Endodermal cell (in vitro differentiated cells): ENCODE results near the gene NEK4. TPM values are rescaled to one million over a fixed set of nuclear protein-coding genes. Genes with fewer than 3 reads are reported as not detected.

ENCODE experiments used
- DNase-seq: peaks from one replicate; pipeline ENCODE4 v3.0.0-alpha.2; 2017
- H3K27ac ChIP-seq: 2 replicates; pipeline ENCODE4 v1.5.1; 2013; ENCODE audit warnings: mild to moderate bottlenecking, low read depth, low read length, moderate library complexity
- H3K27me3 ChIP-seq: 2 replicates; pipeline ENCODE4 v1.6.1; 2013; ENCODE audit warnings: mild to moderate bottlenecking, low read length, moderate library complexity; ENCODE audit not compliant: insufficient read depth, control insufficient read depth, poor library complexity, severe bottlenecking
- H3K36me3 ChIP-seq: 2 replicates; pipeline ENCODE4 v1.7.0; 2013; ENCODE audit warnings: mild to moderate bottlenecking, low read length, moderate library complexity; ENCODE audit not compliant: control insufficient read depth, insufficient read depth
- H3K4me1 ChIP-seq: one replicate; pipeline ENCODE4 v1.7.0; 2013; ENCODE audit warnings: low read length; ENCODE audit not compliant: control insufficient read depth, insufficient read depth
- H3K4me3 ChIP-seq: 2 replicates; pipeline ENCODE4 v1.5.1; 2013; ENCODE audit warnings: mild to moderate bottlenecking, low read length, moderate library complexity
- H3K9ac ChIP-seq: 2 replicates; pipeline ENCODE4 v1.6.1; 2013; ENCODE audit warnings: mild to moderate bottlenecking, low read length, moderate library complexity; ENCODE audit not compliant: poor library complexity, severe bottlenecking; ENCODE audit errors: extremely low read depth
- H3K9me3 ChIP-seq: 2 replicates; pipeline ENCODE4 v1.6.1; 2013; ENCODE audit warnings: mild to moderate bottlenecking, low read length, moderate library complexity; ENCODE audit not compliant: control insufficient read depth
- H3K27ac Mint-ChIP-seq: 2 replicates; pipeline ENCODE4 v1.8.0; 2020; ENCODE audit warnings: mixed read lengths
- H3K27me3 Mint-ChIP-seq: 2 replicates; pipeline ENCODE4 v1.8.0; 2021; ENCODE audit warnings: mild to moderate bottlenecking, mixed read lengths; ENCODE audit not compliant: insufficient read depth
- H3K36me3 Mint-ChIP-seq: 2 replicates; pipeline ENCODE4 v1.8.0; 2020; ENCODE audit warnings: low read depth, mixed read lengths
- H3K4me1 Mint-ChIP-seq: 2 replicates; pipeline ENCODE4 v1.8.0; 2020; ENCODE audit warnings: mixed read lengths
- H3K4me3 Mint-ChIP-seq: 2 replicates; pipeline ENCODE4 v1.8.0; 2020; ENCODE audit warnings: mild to moderate bottlenecking, moderate library complexity, mixed read lengths
- H3K9me3 Mint-ChIP-seq: 2 replicates; pipeline ENCODE4 v1.8.0; 2020; ENCODE audit warnings: mild to moderate bottlenecking, mixed read lengths
- WGBS, 2 experiments: methylation state at CpG; one replicate each; pipeline versions ENCODE4 v1.1.5 to v1.1.7; 2013; ENCODE audit warnings: missing lambda C conversion rate in 2 of 2, mixed read lengths in 1 of 2; ENCODE audit not compliant: insufficient coverage in 1 of 2, insufficient read length in 1 of 2; 5-methylcytosine and 5-hydroxymethylcytosine counted together
- total RNA-seq, 2 donors: library from RNA; stranded (reverse); fragmentation: NEBNext Ultra II Directional in 1 of 2; extraction: Animal tissue kit (Norgen Biotek cat#: 25700) in 1 of 2; gene quantifications; 2 replicates in 1 of 2; 3 replicates in 1 of 2; pipeline ENCODE4 v1.2.1, GENCODE V29; 2021
- TF ChIP-seq, protein P1 (sequence below): fragments of 200-600 bp; sonication (generic); conservative IDR thresholded peaks from 2 replicates; pipeline ENCODE4 v1.5.0; 2021; ENCODE audit warnings: antibody characterized with exemption, mild to moderate bottlenecking

The NEK4 gene
- total RNA-seq, 2 donors from 2014 or later, result 44.2 to 49.5 TPM

- Histone ChIP-seq H3K27me3 (no peaks in the 10 kb centered on the region), H3K27ac (no peak overlapping the region), H3K9me3 (no peaks in the 10 kb centered on the region), H3K4me1 (no peaks in the 10 kb centered on the region), H3K9ac (no peak overlapping the region), H3K36me3 (peaks cover 65% of the 10 kb centered on the region), H3K4me3 (no peak overlapping the region)
- Mint-ChIP-seq H3K27me3 (no peaks in the 10 kb centered on the region), H3K27ac (no peak overlapping the region), H3K36me3 (peaks cover 45% of the 10 kb centered on the region), H3K4me3 (no peak overlapping the region), H3K9me3 (no peaks in the 10 kb centered on the region), H3K4me1 (peaks cover under 1% of the 10 kb centered on the region)
- TF ChIP-seq, protein P1, sequence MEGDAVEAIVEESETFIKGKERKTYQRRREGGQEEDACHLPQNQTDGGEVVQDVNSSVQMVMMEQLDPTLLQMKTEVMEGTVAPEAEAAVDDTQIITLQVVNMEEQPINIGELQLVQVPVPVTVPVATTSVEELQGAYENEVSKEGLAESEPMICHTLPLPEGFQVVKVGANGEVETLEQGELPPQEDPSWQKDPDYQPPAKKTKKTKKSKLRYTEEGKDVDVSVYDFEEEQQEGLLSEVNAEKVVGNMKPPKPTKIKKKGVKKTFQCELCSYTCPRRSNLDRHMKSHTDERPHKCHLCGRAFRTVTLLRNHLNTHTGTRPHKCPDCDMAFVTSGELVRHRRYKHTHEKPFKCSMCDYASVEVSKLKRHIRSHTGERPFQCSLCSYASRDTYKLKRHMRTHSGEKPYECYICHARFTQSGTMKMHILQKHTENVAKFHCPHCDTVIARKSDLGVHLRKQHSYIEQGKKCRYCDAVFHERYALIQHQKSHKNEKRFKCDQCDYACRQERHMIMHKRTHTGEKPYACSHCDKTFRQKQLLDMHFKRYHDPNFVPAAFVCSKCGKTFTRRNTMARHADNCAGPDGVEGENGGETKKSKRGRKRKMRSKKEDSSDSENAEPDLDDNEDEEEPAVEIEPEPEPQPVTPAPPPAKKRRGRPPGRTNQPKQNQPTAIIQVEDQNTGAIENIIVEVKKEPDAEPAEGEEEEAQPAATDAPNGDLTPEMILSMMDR, result no peak
- 89 to 93% methylated on average over 5 to 9 of the region's 9 CpGs for WGBS, 2 experiments
- DNase-seq, result no peak
Measured at GRCh38 chr3:52670621-52671521, 99.9 kb downstream of the NEK4 start.

DNA sequence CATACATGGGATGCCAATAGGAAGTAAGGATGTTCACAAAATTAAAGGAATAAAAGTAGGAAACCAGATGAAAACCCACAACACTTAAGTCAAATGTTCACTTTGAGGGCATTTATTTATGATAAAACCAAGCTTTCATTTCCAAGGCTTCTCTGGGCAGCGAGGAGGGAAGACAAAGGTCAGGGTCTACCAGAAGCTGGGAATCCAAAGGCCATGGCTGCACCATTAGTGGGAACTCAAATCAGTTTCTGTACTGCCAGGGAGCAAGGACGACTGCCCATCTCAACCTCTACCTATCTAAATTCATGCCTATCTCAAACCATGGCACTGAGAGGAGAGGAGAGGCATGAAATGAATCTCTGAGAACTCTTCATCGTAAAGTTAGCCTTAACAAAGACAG is 107.6 kb downstream of the NEK4 start:
- Histone ChIP-seq H3K9ac (no peak overlapping the region), H3K9me3 (peaks cover 6% of the 10 kb centered on the region), H3K4me3 (no peak overlapping the region), H3K27me3 (no peaks in the 10 kb centered on the region), H3K4me1 (no peaks in the 10 kb centered on the region), H3K36me3 (peaks cover 79% of the 10 kb centered on the region), H3K27ac (no peak overlapping the region)
- H3K4me1 Mint-ChIP-seq, result peaks cover 7% of the 10 kb centered on the region
- no peak overlapping the region for H3K27ac Mint-ChIP-seq
- no peaks in the 10 kb centered on the region for H3K9me3 Mint-ChIP-seq
- no peak overlapping the region for H3K4me3 Mint-ChIP-seq
- H3K27me3 Mint-ChIP-seq, result no peaks in the 10 kb centered on the region
- H3K36me3 Mint-ChIP-seq, result peaks cover 60% of the 10 kb centered on the region
- no peak for DNase-seq
- TF ChIP-seq, protein P1, result no peak
- 98 to 100% methylated on average over 1 to 3 of the region's 3 CpGs for WGBS, 2 experiments

DNA sequence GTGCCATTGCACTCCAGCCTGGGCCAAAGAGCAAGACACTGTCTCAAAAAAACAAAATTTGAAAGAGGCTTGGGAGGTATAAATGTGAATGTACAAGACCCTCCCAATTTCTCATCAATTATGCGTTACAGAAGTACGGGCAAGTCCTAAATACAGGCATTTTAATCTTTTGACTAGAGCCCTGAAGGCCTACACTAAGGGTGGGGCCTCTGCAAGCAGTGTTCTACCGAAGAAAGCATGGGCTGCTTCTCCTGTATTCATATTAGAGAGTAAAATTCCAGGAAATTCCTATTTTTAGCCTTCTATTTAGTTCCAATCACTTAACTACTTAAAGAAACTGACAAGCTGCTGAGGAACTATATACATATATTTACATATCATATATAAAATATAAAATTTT is 110.7 kb downstream of the NEK4 start:
- Mint-ChIP-seq H3K36me3 (peaks cover 66% of the 10 kb centered on the region), H3K4me3 (no peak overlapping the region), H3K4me1 (no peaks in the 10 kb centered on the region), H3K9me3 (no peaks in the 10 kb centered on the region), H3K27me3 (no peaks in the 10 kb centered on the region), H3K27ac (no peak overlapping the region)
- H3K27ac ChIP-seq, result no peak overlapping the region
- H3K4me1 ChIP-seq, result no peaks in the 10 kb centered on the region
- DNase-seq, result no peak
- no peak overlapping the region for H3K9ac ChIP-seq
- H3K27me3 ChIP-seq, result no peaks in the 10 kb centered on the region
- H3K9me3 ChIP-seq, result peaks cover 6% of the 10 kb centered on the region
- H3K4me3 ChIP-seq, result no peak overlapping the region
- 91 to 100% methylated on average over 1 to 3 of the region's 3 CpGs for WGBS, 2 experiments
- TF ChIP-seq, protein P1, result no peak
- H3K36me3 ChIP-seq, result peaks cover 76% of the 10 kb centered on the region

Other genes with a start within 250 kb of the NEK4 start
- gene NT5DC2, start 237.1 kb downstream of the NEK4 start, total RNA-seq, result 100 to 1,000 TPM; 288 to 341 TPM
- gene UQCC5, start 234.3 kb downstream of the NEK4 start, total RNA-seq, result 10 to 100 TPM; 28.1 to 34.1 TPM
- 10 to 100 TPM; 73.4 to 78.5 TPM for gene PBRM1, start 85.0 kb downstream of the NEK4 start, total RNA-seq
- gene GNL3, start 84.9 kb downstream of the NEK4 start, total RNA-seq, result 100 to 1,000 TPM; 101 to 107 TPM
- 10 to 100 TPM; 54.4 to 72.2 TPM for gene GLT8D1, start 65.1 kb downstream of the NEK4 start, total RNA-seq
- 100 to 1,000 TPM; 101 to 113 TPM for gene SPCS1, start 64.8 kb downstream of the NEK4 start, total RNA-seq
- not detected for gene ITIH1, start 6.7 kb upstream of the NEK4 start, total RNA-seq
- gene ITIH3, start 23.9 kb upstream of the NEK4 start, total RNA-seq, result not detected
- 1 to 10 TPM; 6.0 to 6.2 TPM for gene ITIH4, start 59.7 kb upstream of the NEK4 start, total RNA-seq
- 1 to 10 TPM; 3.2 to 4.2 TPM for gene MUSTN1, start 64.1 kb upstream of the NEK4 start, total RNA-seq
- 10 to 100 TPM; 20.3 to 23.7 TPM for gene STIMATE, start 126.6 kb upstream of the NEK4 start, total RNA-seq